Prostate gland (tissue), 2 donors: Measurements from ENCODE around the gene HSD17B11. TPM values are rescaled to one million over a fixed set of nuclear protein-coding genes. Genes with fewer than 3 reads are reported as not detected.
"Not testable (repeated sequence)": the region's sequence is repeated elsewhere in the genome, so short reads cannot be mapped to it uniquely, and the experiment has no call there.

ENCODE experiments used
- DNase-seq: peaks from one replicate; pipeline ENCODE4 v3.0.0-alpha.2; 2019; ENCODE audit warnings: low spot score
- H3K27ac ChIP-seq, 2 donors: fragments of 200-600 bp; sonication (generic); 2 replicates each; pipeline ENCODE4 v1.5.1; 2017 to 2019
- H3K27me3 ChIP-seq: fragments of 200-600 bp; sonication (generic); replicated peaks from 2 replicates; pipeline ENCODE4 v1.5.1; 2019; ENCODE audit not compliant: insufficient read depth
- H3K36me3 ChIP-seq, 2 donors: fragments of 200-600 bp; sonication (generic); 1 replicate in 1 of 2; 2 replicates in 1 of 2; pipeline versions ENCODE4 v1.5.1 to v1.8.1; 2017 to 2019
- H3K4me1 ChIP-seq: fragments of 200-600 bp; sonication (generic); replicated peaks from 2 replicates; pipeline ENCODE4 v1.5.1; 2019
- H3K4me3 ChIP-seq, 2 donors: fragments of 200-600 bp; sonication (generic); 2 replicates each; pipeline ENCODE4 v1.5.1; 2017 to 2019
- H3K9me3 ChIP-seq: fragments of 200-600 bp; sonication (generic); 2 replicates; pipeline ENCODE4 v1.5.1; 2017
- CTCF ChIP-seq, 4 experiments: fragments of 200-600 bp in 2 of 4; fragments of 450-650 bp in 2 of 4; sonication (generic) in 2 of 4; IDR thresholded peaks; 1 replicate in 3 of 4; 2 replicates in 1 of 4; pipeline ENCODE4 v1.5.1; 2016 to 2019; ENCODE audit warnings: antibody characterized with exemption in 4 of 4, mild to moderate bottlenecking in 2 of 4, moderate library complexity in 2 of 4
- POLR2A ChIP-seq: fragments of 450-650 bp; IDR thresholded peaks from one replicate; pipeline ENCODE4 v1.6.1; 2016; ENCODE audit warnings: antibody characterized with exemption, mild to moderate bottlenecking
- POLR2AphosphoS5 ChIP-seq: sonication (generic); formaldehyde crosslinking; IDR thresholded peaks from one replicate; pipeline ENCODE4 v1.6.1; 2017; ENCODE audit warnings: antibody characterized with exemption
- WGBS: methylation state at CpG from one replicate; pipeline ENCODE4 v1.1.5; 2018; 5-methylcytosine and 5-hydroxymethylcytosine counted together
- intact Hi-C: fragments of 100-400 bp; cut with DNase I; formaldehyde crosslinking; loops from one replicate; pipeline ENCODE4 v1.14.2; 2022
- total RNA-seq, 2 donors: library from RNA; depleted of rRNA; stranded (reverse); fragments of >200 nt; gene quantifications; one replicate each; pipeline ENCODE4 v1.1.0, GENCODE V29; 2016

Gene HSD17B11
- total RNA-seq, 2 donors from 2014 or later: 38.2 to 45.2 TPM

- TF ChIP-seq CTCF (IDR thresholded peaks at IDR 0.05) (no peak), POLR2A (no peak), POLR2AphosphoS5 (no peak)
- H3K27me3 ChIP-seq: no peaks in the 10 kb centered on the region
- no peaks in the 10 kb centered on the region for H3K36me3 ChIP-seq
- intact Hi-C loops: no loop called here
- H3K27ac ChIP-seq: no peak overlapping the region
- H3K9me3 ChIP-seq: no peaks in the 10 kb centered on the region
- DNase-seq: no peak
- 78% methylated on average over 2 of the region's 2 CpGs for WGBS
- no peak overlapping the region for H3K4me3 ChIP-seq
- peaks cover 5% of the 10 kb centered on the region for H3K4me1 ChIP-seq
Measured at GRCh38 chr4:87410679-87411078, 19.7 kb upstream of the HSD17B11 start.

- H3K4me3 ChIP-seq: no peak overlapping the region
- TF ChIP-seq POLR2A (no peak), POLR2AphosphoS5 (peak; percentile 17)
- intact Hi-C loops: no loop called here
- no peak overlapping the region for H3K27ac ChIP-seq
- H3K27me3 ChIP-seq: no peaks in the 10 kb centered on the region
- H3K36me3 ChIP-seq: no peaks in the 10 kb centered on the region
- H3K4me1 ChIP-seq: peaks cover 5% of the 10 kb centered on the region
- DNase-seq: no peak
- 45% methylated on average over 2 of the region's 2 CpGs for WGBS
- H3K9me3 ChIP-seq: no peaks in the 10 kb centered on the region
Measured at GRCh38 chr4:87410157-87410556, 19.2 kb upstream of the HSD17B11 start.

- TF ChIP-seq CTCF (IDR thresholded peaks at IDR 0.05): no peak
- peak; percentile 50 for TF ChIP-seq POLR2AphosphoS5
- 44% methylated on average over 3 of the region's 3 CpGs for WGBS
- H3K27ac ChIP-seq: no peak overlapping the region
- H3K9me3 ChIP-seq: no peaks in the 10 kb centered on the region
- H3K36me3 ChIP-seq: no peaks in the 10 kb centered on the region
- H3K4me3 ChIP-seq: no peak overlapping the region
- no peak for DNase-seq
- H3K27me3 ChIP-seq: no peaks in the 10 kb centered on the region
- peaks cover 5% of the 10 kb centered on the region for H3K4me1 ChIP-seq
- intact Hi-C loops: no loop called here
Measured at GRCh38 chr4:87409420-87409939, 18.5 kb upstream of the HSD17B11 start.

- DNase-seq, H3K36me3 ChIP-seq, H3K27ac ChIP-seq, intact Hi-C loops, H3K27me3 ChIP-seq, H3K9me3 ChIP-seq, H3K4me1 ChIP-seq, H3K4me3 ChIP-seq: not testable (repeated sequence)
- WGBS: 47% methylated on average over 4 of the region's 4 CpGs
Measured at GRCh38 chr4:87406902-87407301, 15.9 kb upstream of the HSD17B11 start.

- DNase-seq: no peak
- 88% methylated on average over 6 of the region's 6 CpGs for WGBS
- no peaks in the 10 kb centered on the region for H3K36me3 ChIP-seq
- H3K9me3 ChIP-seq: no peaks in the 10 kb centered on the region
- peaks cover 5% of the 10 kb centered on the region for H3K4me1 ChIP-seq
- no peak overlapping the region for H3K27ac ChIP-seq
- intact Hi-C loops: no loop called here
- no peak overlapping the region for H3K4me3 ChIP-seq
- no peak for TF ChIP-seq CTCF (IDR thresholded peaks at IDR 0.05)
- no peak for TF ChIP-seq POLR2A
- no peak for TF ChIP-seq POLR2AphosphoS5
- H3K27me3 ChIP-seq: no peaks in the 10 kb centered on the region
Measured at GRCh38 chr4:87406462-87406861, 15.5 kb upstream of the HSD17B11 start.

- intact Hi-C loops: no loop called here
- Histone ChIP-seq H3K27ac (no peak overlapping the region), H3K27me3 (no peaks in the 10 kb centered on the region), H3K36me3 (no peaks in the 10 kb centered on the region), H3K4me1 (peaks cover 5% of the 10 kb centered on the region), H3K9me3 (no peaks in the 10 kb centered on the region), H3K4me3 (no peak overlapping the region)
- 79% methylated on average over 5 of the region's 5 CpGs for WGBS
- DNase-seq: no peak
- TF ChIP-seq POLR2AphosphoS5 (no peak), CTCF (IDR thresholded peaks at IDR 0.05) (no peak), POLR2A (no peak)
Measured at GRCh38 chr4:87405211-87405820, 14.3 kb upstream of the HSD17B11 start.

- H3K27ac ChIP-seq, H3K4me3 ChIP-seq, H3K36me3 ChIP-seq, DNase-seq, H3K27me3 ChIP-seq, intact Hi-C loops, H3K9me3 ChIP-seq, H3K4me1 ChIP-seq: not testable (repeated sequence)
- WGBS: 66% methylated on average over 1 of the region's 1 CpG
Measured at GRCh38 chr4:87403732-87404131, 12.7 kb upstream of the HSD17B11 start.
